Transverse colon (tissue), 4 donors: ENCODE results near the gene WDSUB1.

Source experiments
- CTCF ChIP-seq, 5 experiments: fragments of 200-600 bp in 3 of 5; fragments of 450-650 bp in 2 of 5; sonication (generic) in 3 of 5; IDR thresholded peaks; 1 replicate in 2 of 5; 2 replicates in 3 of 5; pipeline ENCODE4 v1.5.1; 2016 to 2017; ENCODE audit warnings: antibody characterized with exemption in 5 of 5, inconsistent platforms in 3 of 5, mild to moderate bottlenecking in 2 of 5, moderate library complexity in 1 of 5
- EP300 ChIP-seq: sonication (generic); formaldehyde crosslinking; IDR thresholded peaks from one replicate; pipeline ENCODE4 v1.6.1; 2017; ENCODE audit warnings: antibody characterized with exemption, low read depth
- POLR2A ChIP-seq: fragments of 450-650 bp; IDR thresholded peaks from one replicate; pipeline ENCODE4 v1.6.1; 2016; ENCODE audit warnings: antibody characterized with exemption, mild to moderate bottlenecking, moderate library complexity
- POLR2AphosphoS5 ChIP-seq, 3 donors: sonication (generic); formaldehyde crosslinking; IDR thresholded peaks; one replicate each; pipeline ENCODE4 v1.6.1; 2016; ENCODE audit warnings: antibody characterized with exemption in 3 of 3

- TF ChIP-seq POLR2A (no peak), CTCF (IDR thresholded peaks at IDR 0.05) (no peak), EP300 (no peak), POLR2AphosphoS5 (IDR thresholded peaks at IDR 0.05) (no peak)
These were observed 98.1 kb downstream of the WDSUB1 start for GRCh38 chr2:159188449-159188848.
